Activated CD4-positive, alpha-beta memory T cell treated with anti-CD3 and anti-CD28 coated beads, Interleukin-2, amount 10 ng/mL, durations not matched to agents 7 days and 5 days (primary cell): ENCODE data around the gene EPB41L2. TPM values are rescaled to one million over a fixed set of nuclear protein-coding genes. Genes with fewer than 3 reads are reported as not detected.
"Not testable (repeated sequence)": the region's sequence is repeated elsewhere in the genome, so short reads cannot be mapped to it uniquely, and the experiment has no call there.

Source experiments
- CTCF ChIA-PET: fragments of 350-600 bp; sonication (Branson Sonifier 250); formaldehyde crosslinking; loops from one replicate; lab custom pipeline; 2021; ENCODE audit warnings: antibody characterized with exemption, inconsistent platforms; lab: Charles Lee
- POLR2A ChIA-PET: fragments of 350-600 bp; sonication (Branson Sonifier 250); formaldehyde crosslinking; loops from one replicate; lab custom pipeline; 2021; ENCODE audit warnings: antibody characterized with exemption; lab: Charles Lee
- DNase-seq: peaks from one replicate; pipeline ENCODE4 v3.0.0-alpha.2; 2020
- H3K27ac Mint-ChIP-seq: one replicate; pipeline ENCODE4 v1.8.0; 2021; ENCODE audit warnings: mild to moderate bottlenecking, mixed read lengths
- H3K27me3 Mint-ChIP-seq: one replicate; pipeline ENCODE4 v1.8.0; 2021; ENCODE audit warnings: mixed read lengths
- H3K36me3 Mint-ChIP-seq: one replicate; pipeline ENCODE4 v1.8.0; 2021; ENCODE audit warnings: low read depth, mixed read lengths
- H3K4me1 Mint-ChIP-seq: one replicate; pipeline ENCODE4 v1.8.0; 2021; ENCODE audit warnings: mixed read lengths
- H3K4me3 Mint-ChIP-seq: one replicate; pipeline ENCODE4 v1.8.0; 2021; ENCODE audit warnings: mild to moderate bottlenecking, mixed read lengths
- H3K9me3 Mint-ChIP-seq: one replicate; pipeline ENCODE4 v1.8.0; 2021; ENCODE audit warnings: mixed read lengths
- total RNA-seq, 2 experiments: library from RNA; stranded (reverse); gene quantifications; one replicate each; pipeline ENCODE4 v1.2.3, GENCODE V29; 2021

The EPB41L2 gene
- total RNA-seq, 2 experiments from 2014 or later = 24.8 to 25.6 TPM

- ChIA-PET CTCF (no interaction called here), POLR2A (no interaction called here)
- Mint-ChIP-seq H3K36me3 (no peaks in the 10 kb centered on the region), H3K27ac (no peak overlapping the region), H3K9me3 (peaks cover 2% of the 10 kb centered on the region), H3K4me1 (no peaks in the 10 kb centered on the region), H3K4me3 (no peak overlapping the region), H3K27me3 (no peaks in the 10 kb centered on the region)
- DNase-seq = no peak
Measured at GRCh38 chr6:130949553-130949952, 113.5 kb downstream of the EPB41L2 start.

DNA sequence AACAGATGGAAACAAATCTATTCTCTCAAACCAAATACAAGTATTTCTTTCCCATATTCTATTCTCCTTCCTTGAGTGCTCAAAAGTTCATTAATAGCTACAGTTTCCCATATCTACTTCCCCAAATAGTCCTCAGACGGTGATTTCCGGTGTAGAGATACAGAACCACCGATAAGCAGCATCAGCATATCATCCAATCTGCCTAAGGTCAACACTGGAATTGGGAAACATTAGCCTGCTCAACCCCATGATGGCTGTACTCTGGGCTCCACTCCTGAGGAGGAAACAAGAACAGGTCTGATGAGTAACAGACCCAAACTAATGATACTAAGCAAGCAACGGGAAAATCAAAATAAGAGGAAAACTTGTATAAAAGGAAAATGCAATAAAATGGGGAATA lies 115.6 kb downstream of the EPB41L2 start:
- Mint-ChIP-seq H3K4me1 (no peaks in the 10 kb centered on the region), H3K9me3 (peaks cover 2% of the 10 kb centered on the region), H3K36me3 (no peaks in the 10 kb centered on the region), H3K27me3 (no peaks in the 10 kb centered on the region), H3K27ac (no peak overlapping the region), H3K4me3 (no peak overlapping the region)
- ChIA-PET CTCF (no interaction called here), POLR2A (no interaction called here)
- DNase-seq = no peak

GRCh38 chr6:130946076-130946475 lies 117.0 kb downstream of the EPB41L2 start:
- POLR2A ChIA-PET = no interaction called here
- no peaks in the 10 kb centered on the region for H3K27me3 Mint-ChIP-seq
- no peak overlapping the region for H3K4me3 Mint-ChIP-seq
- no peak overlapping the region for H3K27ac Mint-ChIP-seq
- H3K9me3 Mint-ChIP-seq = no peaks in the 10 kb centered on the region
- CTCF ChIA-PET = no interaction called here
- no peaks in the 10 kb centered on the region for H3K4me1 Mint-ChIP-seq
- no peaks in the 10 kb centered on the region for H3K36me3 Mint-ChIP-seq
- DNase-seq = no peak

GRCh38 chr6:130945401-130945919 lies 117.6 kb downstream of the EPB41L2 start:
- Mint-ChIP-seq H3K36me3 (no peaks in the 10 kb centered on the region), H3K27me3 (no peaks in the 10 kb centered on the region), H3K27ac (no peak overlapping the region), H3K9me3 (no peaks in the 10 kb centered on the region), H3K4me1 (no peaks in the 10 kb centered on the region), H3K4me3 (no peak overlapping the region)
- CTCF ChIA-PET = no interaction called here
- DNase-seq = no peak
- POLR2A ChIA-PET = no interaction called here

DNA sequence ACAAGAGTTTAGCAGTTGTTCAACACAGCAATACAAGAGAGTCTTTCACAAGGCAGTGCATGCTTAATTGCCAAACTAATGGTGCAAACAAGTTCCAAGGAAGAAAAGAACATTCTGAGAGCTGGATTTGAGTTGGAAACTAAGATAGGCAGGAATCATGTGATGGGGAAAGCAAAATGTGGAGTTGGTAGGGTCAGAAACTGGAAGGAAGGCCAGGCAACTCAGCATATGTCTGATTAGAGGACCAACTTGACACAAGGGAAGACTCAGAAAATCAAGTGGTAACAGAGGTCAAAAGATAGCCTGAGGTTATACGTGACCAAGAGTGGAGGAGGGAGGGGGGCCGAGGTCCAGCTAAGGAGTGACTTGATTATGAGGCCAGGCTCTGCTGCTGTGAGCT lies 118.6 kb downstream of the EPB41L2 start:
- ChIA-PET POLR2A (no interaction called here), CTCF (no interaction called here)
- DNase-seq = no peak
- Mint-ChIP-seq H3K4me1 (no peaks in the 10 kb centered on the region), H3K9me3 (no peaks in the 10 kb centered on the region), H3K4me3 (no peak overlapping the region), H3K36me3 (no peaks in the 10 kb centered on the region), H3K27me3 (no peaks in the 10 kb centered on the region), H3K27ac (no peak overlapping the region)

DNA sequence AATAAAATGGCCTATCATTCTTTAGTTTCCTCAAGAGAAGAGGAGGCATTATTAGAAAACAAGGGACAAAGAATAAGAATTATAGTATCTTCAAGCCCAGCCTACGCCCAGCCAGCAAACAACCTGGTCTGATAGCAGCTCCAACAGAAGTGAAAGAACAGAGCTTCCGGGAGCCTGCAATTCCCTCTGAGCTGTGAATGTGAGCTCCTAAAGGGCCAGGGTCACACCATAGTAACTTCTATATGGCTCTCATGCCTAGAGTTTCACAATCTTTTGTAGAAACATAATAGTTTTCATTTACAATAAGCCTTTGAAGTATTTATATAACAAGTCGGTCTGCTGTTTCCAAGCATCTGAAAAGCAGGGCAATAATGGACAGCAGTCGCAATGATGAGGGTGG lies 119.3 kb downstream of the EPB41L2 start:
- ChIA-PET POLR2A (no interaction called here), CTCF (no interaction called here)
- Mint-ChIP-seq H3K9me3 (no peaks in the 10 kb centered on the region), H3K27me3 (no peaks in the 10 kb centered on the region), H3K4me1 (no peaks in the 10 kb centered on the region), H3K27ac (no peak overlapping the region), H3K4me3 (no peak overlapping the region), H3K36me3 (no peaks in the 10 kb centered on the region)
- DNase-seq = no peak

DNA sequence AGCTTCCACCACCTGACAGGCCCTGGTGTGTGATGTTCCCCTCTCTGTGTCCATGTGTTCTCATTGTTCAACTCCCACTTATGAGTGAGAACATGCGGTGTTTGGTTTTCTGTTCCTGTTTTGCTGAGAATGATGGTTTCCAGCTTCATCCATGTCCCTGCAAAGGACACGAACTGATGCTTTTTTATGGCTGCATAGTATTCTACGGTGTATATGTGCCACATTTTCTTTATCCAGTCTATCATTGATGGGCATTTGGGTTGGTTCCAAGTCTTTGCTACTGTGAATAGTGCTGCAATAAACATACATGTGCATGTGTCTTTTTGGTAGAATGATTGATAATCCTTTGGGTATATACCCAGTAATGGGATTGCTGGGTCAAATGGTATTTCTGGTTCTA lies 120.3 kb downstream of the EPB41L2 start:
- not testable (repeated sequence) for H3K9me3 Mint-ChIP-seq, H3K27me3 Mint-ChIP-seq, DNase-seq

DNA sequence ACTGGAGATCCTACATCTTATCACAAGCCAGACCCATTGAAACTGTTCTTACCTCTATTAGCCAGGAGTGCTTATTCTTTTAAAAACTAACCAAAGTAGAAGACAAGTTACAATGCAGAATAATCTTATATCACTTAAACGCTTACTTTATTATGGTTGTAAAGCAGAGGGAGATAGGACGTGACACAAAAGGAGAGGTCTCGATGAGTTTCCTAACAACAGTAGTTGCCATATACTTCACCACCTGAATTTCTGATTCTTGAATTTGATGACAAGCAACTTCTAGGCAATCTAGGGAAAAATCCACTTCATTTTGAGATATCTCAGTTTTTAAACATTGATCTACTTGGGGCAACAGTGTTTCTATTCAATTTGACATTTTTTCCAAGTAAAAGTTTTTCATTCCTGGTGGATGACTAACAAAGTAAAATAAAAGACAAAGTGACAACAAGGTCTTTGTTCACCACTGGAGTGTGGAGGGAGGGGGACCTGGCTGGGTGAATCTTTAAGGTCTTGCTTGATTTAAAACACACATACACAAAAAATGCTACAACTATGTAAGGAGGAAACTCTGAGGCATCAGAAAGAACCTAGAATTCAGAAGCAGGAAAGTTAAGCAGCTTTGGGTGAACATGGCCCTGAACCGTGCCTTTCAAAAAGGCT lies 125.0 kb downstream of the EPB41L2 start:
- no peaks in the 10 kb centered on the region for H3K9me3 Mint-ChIP-seq
- no peaks in the 10 kb centered on the region for H3K4me1 Mint-ChIP-seq
- ChIA-PET CTCF (no interaction called here), POLR2A (no interaction called here)
- H3K4me3 Mint-ChIP-seq = no peak overlapping the region
- no peaks in the 10 kb centered on the region for H3K27me3 Mint-ChIP-seq
- no peaks in the 10 kb centered on the region for H3K36me3 Mint-ChIP-seq
- DNase-seq = no peak
- no peak overlapping the region for H3K27ac Mint-ChIP-seq

More for the DNA sequence above, 120.3 kb downstream of the EPB41L2 start:
- H3K36me3 Mint-ChIP-seq, H3K4me1 Mint-ChIP-seq, CTCF ChIA-PET, POLR2A ChIA-PET, H3K4me3 Mint-ChIP-seq, H3K27ac Mint-ChIP-seq: not testable (repeated sequence)

GRCh38 chr6:130936933-130937332 lies 126.1 kb downstream of the EPB41L2 start:
- no peaks in the 10 kb centered on the region for H3K27me3 Mint-ChIP-seq
- ChIA-PET POLR2A (no interaction called here), CTCF (no interaction called here)
- no peak overlapping the region for H3K4me3 Mint-ChIP-seq
- no peaks in the 10 kb centered on the region for H3K36me3 Mint-ChIP-seq
- no peak for DNase-seq
- no peak overlapping the region for H3K27ac Mint-ChIP-seq
- no peaks in the 10 kb centered on the region for H3K4me1 Mint-ChIP-seq
- H3K9me3 Mint-ChIP-seq = no peaks in the 10 kb centered on the region

DNA sequence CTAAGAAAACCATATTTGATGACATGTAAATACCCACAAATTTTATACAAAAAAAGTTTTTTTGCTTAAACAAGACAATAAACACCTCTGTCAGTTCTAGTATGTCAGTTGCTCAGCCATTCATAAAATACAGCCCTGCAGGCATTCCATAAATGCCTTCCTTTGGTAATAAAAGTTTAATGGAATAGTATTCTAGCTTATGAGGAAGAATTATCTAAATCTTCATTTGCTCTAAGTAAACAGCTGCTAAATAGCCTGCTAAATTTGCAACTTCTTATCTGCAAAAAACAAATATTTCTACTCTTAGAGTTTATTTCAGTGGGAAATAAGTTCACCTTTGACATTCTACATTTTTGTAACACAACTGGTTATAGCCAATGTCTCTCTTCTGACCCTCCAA lies 127.1 kb downstream of the EPB41L2 start:
- Mint-ChIP-seq H3K9me3 (no peaks in the 10 kb centered on the region), H3K4me1 (no peaks in the 10 kb centered on the region), H3K36me3 (no peaks in the 10 kb centered on the region), H3K4me3 (no peak overlapping the region), H3K27ac (no peak overlapping the region), H3K27me3 (no peaks in the 10 kb centered on the region)
- ChIA-PET CTCF (no interaction called here), POLR2A (no interaction called here)
- no peak for DNase-seq

- Mint-ChIP-seq H3K4me3 (no peak overlapping the region), H3K4me1 (no peaks in the 10 kb centered on the region), H3K27me3 (no peaks in the 10 kb centered on the region), H3K36me3 (no peaks in the 10 kb centered on the region), H3K9me3 (no peaks in the 10 kb centered on the region), H3K27ac (no peak overlapping the region)
- POLR2A ChIA-PET = no interaction called here
- DNase-seq = no peak
- CTCF ChIA-PET = no interaction called here
Measured at GRCh38 chr6:130934848-130935585, 128.0 kb downstream of the EPB41L2 start.

GRCh38 chr6:130933712-130934200 lies 129.3 kb downstream of the EPB41L2 start:
- Mint-ChIP-seq H3K36me3 (no peaks in the 10 kb centered on the region), H3K4me3 (no peak overlapping the region), H3K4me1 (no peaks in the 10 kb centered on the region), H3K27me3 (no peaks in the 10 kb centered on the region), H3K9me3 (no peaks in the 10 kb centered on the region), H3K27ac (no peak overlapping the region)
- ChIA-PET CTCF (no interaction called here), POLR2A (no interaction called here)
- DNase-seq = no peak

DNA sequence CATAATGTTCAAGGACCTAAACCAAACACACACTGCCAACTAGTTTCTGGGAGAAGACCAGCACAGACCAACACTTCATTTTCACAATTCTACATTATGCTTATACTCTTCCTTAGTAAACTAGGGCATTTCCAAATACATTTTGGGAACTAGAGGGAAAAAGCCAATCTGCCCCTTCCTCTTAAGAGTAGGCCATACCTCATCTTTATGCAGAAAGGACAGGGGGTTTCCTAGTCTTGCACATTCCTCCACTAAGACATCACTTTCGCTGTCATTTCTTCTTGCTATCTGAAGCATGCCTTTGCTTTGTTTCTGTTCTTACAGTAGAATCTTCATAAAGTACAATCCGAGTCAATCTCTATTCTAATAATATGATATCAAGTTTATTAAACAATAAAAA lies 130.1 kb downstream of the EPB41L2 start:
- no peaks in the 10 kb centered on the region for H3K36me3 Mint-ChIP-seq
- ChIA-PET POLR2A (no interaction called here), CTCF (no interaction called here)
- no peak overlapping the region for H3K27ac Mint-ChIP-seq
- H3K4me3 Mint-ChIP-seq = no peak overlapping the region
- H3K9me3 Mint-ChIP-seq = no peaks in the 10 kb centered on the region
- no peaks in the 10 kb centered on the region for H3K27me3 Mint-ChIP-seq
- no peak for DNase-seq
- no peaks in the 10 kb centered on the region for H3K4me1 Mint-ChIP-seq

- no peaks in the 10 kb centered on the region for H3K36me3 Mint-ChIP-seq
- no peaks in the 10 kb centered on the region for H3K9me3 Mint-ChIP-seq
- H3K4me1 Mint-ChIP-seq = no peaks in the 10 kb centered on the region
- no peaks in the 10 kb centered on the region for H3K27me3 Mint-ChIP-seq
- no peak overlapping the region for H3K27ac Mint-ChIP-seq
- POLR2A ChIA-PET = no interaction called here
- H3K4me3 Mint-ChIP-seq = no peak overlapping the region
- CTCF ChIA-PET = no interaction called here
- no peak for DNase-seq
Measured at GRCh38 chr6:130932438-130932837, 130.6 kb downstream of the EPB41L2 start.
